ENCODE data around the gene ALKBH5.

Gene ALKBH5

GRCh38 chr17:18167421-18167820 lies 16.2 kb upstream of the ALKBH5 start:
- no peak overlapping the region for H3K4me3 ChIP-seq (ENCODE audit: low read depth, low read length)
- TF ChIP-seq CTCF (IDR thresholded peaks at IDR 0.05; ENCODE audit: low read depth, low read length), result no peak

- no peak for TF ChIP-seq CTCF (IDR thresholded peaks at IDR 0.05; ENCODE audit: low read depth, low read length)
- no peak overlapping the region for H3K4me3 ChIP-seq (ENCODE audit: low read depth, low read length)
These were observed 10.9 kb upstream of the ALKBH5 start for GRCh38 chr17:18172531-18173278.

- TF ChIP-seq CTCF (IDR thresholded peaks at IDR 0.05; ENCODE audit: low read depth, low read length), result no peak
- no peak overlapping the region for H3K4me3 ChIP-seq (ENCODE audit: low read depth, low read length)
These were observed 9.9 kb upstream of the ALKBH5 start for GRCh38 chr17:18173740-18174139.

GRCh38 chr17:18176176-18176575 lies 7.5 kb upstream of the ALKBH5 start:
- no peak overlapping the region for H3K4me3 ChIP-seq (ENCODE audit: low read depth, low read length)
- no peak for TF ChIP-seq CTCF (IDR thresholded peaks at IDR 0.05; ENCODE audit: low read depth, low read length)

GRCh38 chr17:18177133-18177532 lies 6.5 kb upstream of the ALKBH5 start:
- no peak overlapping the region for H3K4me3 ChIP-seq (ENCODE audit: low read depth, low read length)
- no peak for TF ChIP-seq CTCF (IDR thresholded peaks at IDR 0.05; ENCODE audit: low read depth, low read length)

GRCh38 chr17:18177722-18178121 lies 5.9 kb upstream of the ALKBH5 start:
- no peak for TF ChIP-seq CTCF (IDR thresholded peaks at IDR 0.05; ENCODE audit: low read depth, low read length)

GRCh38 chr17:18179196-18179595 lies 4.4 kb upstream of the ALKBH5 start:
- TF ChIP-seq CTCF (IDR thresholded peaks at IDR 0.05; ENCODE audit: low read depth, low read length), result no peak

More at GRCh38 chr17:18177722-18178121, 5.9 kb upstream of the ALKBH5 start:
- H3K4me3 ChIP-seq (ENCODE audit: low read depth, low read length), result no peak overlapping the region

More at GRCh38 chr17:18179196-18179595, 4.4 kb upstream of the ALKBH5 start:
- H3K4me3 ChIP-seq (ENCODE audit: low read depth, low read length), result no peak overlapping the region

Measured in WI38 (cell line).